ENCODE data around the gene WDR46.

Gene WDR46

GRCh38 chr6:33252759-33253158 is 36.3 kb downstream of the WDR46 start:
- DNase-seq = no peak

- DNase-seq = no peak
Observed at GRCh38 chr6:33251395-33252012, 37.5 kb downstream of the WDR46 start.

- DNase-seq = no peak
Observed at GRCh38 chr6:33250731-33251130, 38.3 kb downstream of the WDR46 start.

- DNase-seq = no peak
Observed at GRCh38 chr6:33249732-33250630, 39.1 kb downstream of the WDR46 start.

- DNase-seq = peak; percentile 85
Observed at GRCh38 chr6:33248932-33249731, 39.9 kb downstream of the WDR46 start.

- DNase-seq = no peak
Observed at GRCh38 chr6:33248643-33248931, 40.5 kb downstream of the WDR46 start.

- DNase-seq = peak; percentile 96
Observed at GRCh38 chr6:33247977-33248642, 40.9 kb downstream of the WDR46 start.

- no peak for DNase-seq
Observed at GRCh38 chr6:33243476-33243875, 45.6 kb downstream of the WDR46 start.

- DNase-seq = no peak
Observed at GRCh38 chr6:33241968-33242367, 47.1 kb downstream of the WDR46 start.

GRCh38 chr6:33237741-33238140 is 51.3 kb downstream of the WDR46 start:
- DNase-seq = no peak

- no peak for DNase-seq
Observed at GRCh38 chr6:33236852-33237251, 52.2 kb downstream of the WDR46 start.

GRCh38 chr6:33236328-33236727 is 52.7 kb downstream of the WDR46 start:
- DNase-seq = no peak

- DNase-seq = no peak
Observed at GRCh38 chr6:33235221-33235634, 53.8 kb downstream of the WDR46 start.
